Adipocyte (in vitro differentiated cells): ENCODE measurements around the gene TAF8.

Source experiments
- DNase-seq: peaks from one replicate; pipeline ENCODE4 v3.0.0-alpha.2; 2015; ENCODE audit warnings: low read depth
- H3K27me3 ChIP-seq: replicated peaks from 2 replicates; pipeline ENCODE4 v1.7.0; 2013; ENCODE audit warnings: mild to moderate bottlenecking, low read length, moderate library complexity; ENCODE audit not compliant: control insufficient read depth, insufficient read depth
- H3K36me3 ChIP-seq: 2 replicates; pipeline ENCODE4 v1.7.0; 2013; ENCODE audit warnings: low read length, mild to moderate bottlenecking, moderate library complexity; ENCODE audit not compliant: control insufficient read depth, insufficient read depth, severe bottlenecking
- H3K4me1 ChIP-seq: 2 replicates; pipeline ENCODE4 v1.7.0; 2013; ENCODE audit warnings: mild to moderate bottlenecking, low read length, moderate library complexity; ENCODE audit not compliant: control insufficient read depth, insufficient read depth
- H3K4me3 ChIP-seq: 2 replicates; pipeline ENCODE4 v1.7.0; 2013; ENCODE audit warnings: mild to moderate bottlenecking, low read length, moderate library complexity
- H3K9ac ChIP-seq: 2 replicates; pipeline ENCODE4 v1.7.0; 2013; ENCODE audit warnings: mild to moderate bottlenecking, low read length, moderate library complexity
- H3K9me3 ChIP-seq: 2 replicates; pipeline ENCODE4 v1.7.0; 2013; ENCODE audit warnings: mild to moderate bottlenecking, low read length, moderate library complexity; ENCODE audit not compliant: control insufficient read depth

Gene TAF8

DNA sequence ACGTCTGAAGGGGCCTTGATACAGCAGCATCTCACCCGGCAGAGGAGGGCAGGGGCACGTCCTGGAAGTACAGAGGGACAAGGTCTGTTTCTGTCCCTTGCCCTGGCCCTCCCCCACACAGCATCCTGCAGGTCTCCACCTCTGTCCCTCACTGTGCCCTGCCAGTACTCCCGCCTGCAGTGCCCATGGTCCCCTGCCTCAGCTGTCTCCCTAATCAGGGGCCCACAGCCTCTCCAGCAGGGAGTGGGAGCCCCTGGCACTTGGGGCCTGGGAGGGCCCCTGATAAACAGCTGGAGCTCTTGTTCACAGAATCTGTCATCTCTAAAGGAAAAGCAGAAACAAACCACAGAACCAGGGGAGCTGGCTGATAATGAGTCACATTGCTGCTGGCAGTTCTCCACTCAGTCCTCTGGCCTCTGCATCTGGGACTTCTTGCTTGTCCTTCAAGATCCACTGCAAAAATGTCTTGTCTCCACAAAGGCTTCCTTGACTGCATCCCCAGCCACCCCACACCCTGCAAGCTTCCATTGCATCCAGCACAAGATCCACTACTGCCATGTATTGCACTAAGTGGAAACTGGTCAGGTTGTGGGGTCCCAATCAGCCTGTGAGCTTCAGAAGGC lies 33.2 kb upstream of the TAF8 start:
- DNase-seq, result peak; percentile 77
- Histone ChIP-seq H3K27me3 (no peaks in the 10 kb centered on the region), H3K9ac (no peak overlapping the region), H3K4me3 (no peak overlapping the region), H3K4me1 (peaks cover 24% of the 10 kb centered on the region), H3K36me3 (no peaks in the 10 kb centered on the region), H3K9me3 (no peaks in the 10 kb centered on the region)

GRCh38 chr6:42020967-42021366 lies 29.4 kb upstream of the TAF8 start:
- DNase-seq, result no peak

GRCh38 chr6:42021847-42022754 lies 28.2 kb upstream of the TAF8 start:
- Histone ChIP-seq H3K9ac (no peak overlapping the region), H3K36me3 (no peaks in the 10 kb centered on the region), H3K9me3 (no peaks in the 10 kb centered on the region), H3K4me3 (no peak overlapping the region), H3K27me3 (no peaks in the 10 kb centered on the region), H3K4me1 (peaks cover 17% of the 10 kb centered on the region)
- DNase-seq, result no peak

More at GRCh38 chr6:42020967-42021366, 29.4 kb upstream of the TAF8 start:
- Histone ChIP-seq H3K4me1 (peaks cover 22% of the 10 kb centered on the region), H3K9me3 (no peaks in the 10 kb centered on the region), H3K9ac (no peak overlapping the region), H3K4me3 (no peak overlapping the region), H3K27me3 (no peaks in the 10 kb centered on the region), H3K36me3 (no peaks in the 10 kb centered on the region)

GRCh38 chr6:42022755-42023384 lies 27.5 kb upstream of the TAF8 start:
- no peak for DNase-seq
- Histone ChIP-seq H3K36me3 (no peaks in the 10 kb centered on the region), H3K9me3 (no peaks in the 10 kb centered on the region), H3K4me3 (no peak overlapping the region), H3K4me1 (peaks cover 12% of the 10 kb centered on the region), H3K27me3 (no peaks in the 10 kb centered on the region), H3K9ac (no peak overlapping the region)

GRCh38 chr6:42025066-42025844 lies 25.1 kb upstream of the TAF8 start:
- DNase-seq, result no peak
- H3K36me3 ChIP-seq, result no peaks in the 10 kb centered on the region

GRCh38 chr6:42025845-42026243 lies 24.5 kb upstream of the TAF8 start:
- H3K27me3 ChIP-seq, result no peaks in the 10 kb centered on the region
- DNase-seq, result no peak
- peaks cover 15% of the 10 kb centered on the region for H3K4me1 ChIP-seq
- no peaks in the 10 kb centered on the region for H3K36me3 ChIP-seq
- H3K9me3 ChIP-seq, result no peaks in the 10 kb centered on the region
- H3K9ac ChIP-seq, result no peak overlapping the region
- no peak overlapping the region for H3K4me3 ChIP-seq

More at GRCh38 chr6:42025066-42025844, 25.1 kb upstream of the TAF8 start:
- H3K27me3 ChIP-seq, result no peaks in the 10 kb centered on the region
- H3K4me3 ChIP-seq, result no peak overlapping the region
- no peak overlapping the region for H3K9ac ChIP-seq
- H3K9me3 ChIP-seq, result no peaks in the 10 kb centered on the region
- H3K4me1 ChIP-seq, result peaks cover 15% of the 10 kb centered on the region

DNA sequence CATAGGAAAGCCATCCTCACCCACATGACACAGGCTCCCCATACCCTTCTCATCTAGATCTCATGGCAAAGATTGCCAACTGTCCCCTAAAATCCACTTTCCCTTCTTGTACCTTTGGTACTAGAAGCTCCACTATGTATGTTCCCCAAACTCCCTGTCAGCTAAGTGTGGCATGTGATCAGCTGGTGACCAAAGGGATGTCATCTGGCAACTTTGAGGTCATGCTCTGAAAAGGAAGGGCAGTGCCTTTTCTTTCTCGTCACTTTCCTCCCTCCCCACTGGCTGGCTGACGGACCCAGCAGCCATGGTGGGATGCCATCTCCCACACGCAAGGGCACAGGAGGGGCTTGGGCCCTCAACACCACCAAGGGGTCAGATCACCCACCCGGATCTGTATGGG lies 23.8 kb upstream of the TAF8 start:
- Histone ChIP-seq H3K36me3 (no peaks in the 10 kb centered on the region), H3K9ac (no peak overlapping the region), H3K9me3 (no peaks in the 10 kb centered on the region), H3K4me3 (no peak overlapping the region), H3K4me1 (peaks cover 12% of the 10 kb centered on the region), H3K27me3 (no peaks in the 10 kb centered on the region)
- no peak for DNase-seq

GRCh38 chr6:42028234-42029061 lies 21.9 kb upstream of the TAF8 start:
- peaks cover 3% of the 10 kb centered on the region for H3K4me1 ChIP-seq
- no peaks in the 10 kb centered on the region for H3K36me3 ChIP-seq
- H3K4me3 ChIP-seq, result no peak overlapping the region
- H3K9ac ChIP-seq, result no peak overlapping the region
- no peaks in the 10 kb centered on the region for H3K9me3 ChIP-seq
- DNase-seq, result no peak
- H3K27me3 ChIP-seq, result no peaks in the 10 kb centered on the region

- no peak for DNase-seq
- Histone ChIP-seq H3K36me3 (no peaks in the 10 kb centered on the region), H3K4me3 (no peak overlapping the region), H3K9me3 (no peaks in the 10 kb centered on the region), H3K27me3 (no peaks in the 10 kb centered on the region), H3K9ac (no peak overlapping the region), H3K4me1 (peaks cover 3% of the 10 kb centered on the region)
Observed at GRCh38 chr6:42029062-42029685, 21.1 kb upstream of the TAF8 start.

- no peaks in the 10 kb centered on the region for H3K27me3 ChIP-seq
Observed at GRCh38 chr6:42029881-42030280, 20.4 kb upstream of the TAF8 start.

More at GRCh38 chr6:42029881-42030280, 20.4 kb upstream of the TAF8 start:
- Histone ChIP-seq H3K9me3 (no peaks in the 10 kb centered on the region), H3K36me3 (no peaks in the 10 kb centered on the region), H3K9ac (no peak overlapping the region), H3K4me3 (no peak overlapping the region), H3K4me1 (peaks cover 3% of the 10 kb centered on the region)
- DNase-seq, result no peak
